NOMO-1 treated with DMSO at 0.1 percent for 48 hours (cell line): ENCODE results near the gene POLR2E.
"Not testable (repeated sequence)": the region's sequence is repeated elsewhere in the genome, so short reads cannot be mapped to it uniquely, and the experiment has no call there.

Experiments
- DNase-seq: peaks from one replicate; lab custom pipeline; 2025; ENCODE audit not compliant: unreplicated experiment; lab: John Stamatoyannopoulos, UW

POLR2E gene

DNA sequence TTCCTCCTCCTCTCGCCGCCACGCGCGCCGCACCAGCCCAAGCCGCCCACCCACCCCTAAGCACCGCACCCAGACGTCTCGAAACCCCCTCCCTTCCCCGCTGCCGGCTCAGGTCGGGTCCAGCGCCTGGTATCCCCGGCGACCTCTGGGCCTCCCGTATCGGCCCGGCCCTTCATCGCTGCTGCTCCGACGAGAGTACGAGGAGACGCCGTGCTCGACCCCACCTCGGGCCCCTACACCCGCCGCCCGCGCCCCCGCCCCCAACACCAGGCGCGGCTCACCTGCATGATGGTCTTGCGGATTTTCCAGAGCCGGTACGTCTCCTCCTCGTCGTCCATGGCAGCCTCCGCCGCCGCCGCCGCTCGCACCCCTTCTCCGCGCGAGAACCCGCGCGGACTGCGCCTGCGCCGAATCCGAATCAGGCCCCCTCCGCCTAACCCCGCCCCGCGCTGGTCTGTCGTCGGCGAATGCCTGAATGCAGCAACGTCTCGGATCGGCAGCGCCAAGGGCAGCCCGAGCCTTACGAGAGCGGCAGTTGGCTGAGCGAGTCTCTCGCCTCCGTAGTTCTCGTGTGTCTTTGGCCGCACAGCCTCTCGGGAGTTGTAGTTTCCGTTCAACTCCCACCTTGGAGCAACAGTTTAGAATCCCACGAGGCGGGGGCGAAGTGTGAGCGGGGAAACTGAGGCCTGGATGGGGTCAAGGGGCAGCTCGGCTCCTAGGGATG, at the start of gene POLR2E:
TSS of gene POLR2E (minus strand) at position 398 of the 724 bp plus-strand sequence. CDS start at position 338, 60 bp downstream.
- peak; percentile 96 for DNase-seq

DNA sequence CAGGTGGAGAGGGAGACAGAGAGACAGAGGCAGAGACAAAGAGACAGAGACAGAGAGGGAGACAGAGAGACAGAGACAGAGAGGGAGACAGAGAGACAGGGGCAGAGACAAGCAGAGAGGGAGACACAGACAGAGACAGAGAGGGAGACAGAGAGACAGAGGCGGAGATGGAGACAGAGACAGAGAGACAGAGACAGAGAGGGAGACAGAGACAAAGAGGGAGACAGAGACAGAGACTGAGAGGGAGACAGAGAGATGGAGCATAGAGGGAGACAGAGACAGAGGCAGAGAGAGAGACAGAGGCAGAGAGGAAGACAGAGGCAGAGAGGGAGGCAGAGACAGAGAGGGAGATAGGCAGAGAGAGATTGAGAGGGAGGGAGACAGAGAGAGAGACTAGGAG, 49.6 kb upstream of the POLR2E start:
- DNase-seq, result no peak

DNA sequence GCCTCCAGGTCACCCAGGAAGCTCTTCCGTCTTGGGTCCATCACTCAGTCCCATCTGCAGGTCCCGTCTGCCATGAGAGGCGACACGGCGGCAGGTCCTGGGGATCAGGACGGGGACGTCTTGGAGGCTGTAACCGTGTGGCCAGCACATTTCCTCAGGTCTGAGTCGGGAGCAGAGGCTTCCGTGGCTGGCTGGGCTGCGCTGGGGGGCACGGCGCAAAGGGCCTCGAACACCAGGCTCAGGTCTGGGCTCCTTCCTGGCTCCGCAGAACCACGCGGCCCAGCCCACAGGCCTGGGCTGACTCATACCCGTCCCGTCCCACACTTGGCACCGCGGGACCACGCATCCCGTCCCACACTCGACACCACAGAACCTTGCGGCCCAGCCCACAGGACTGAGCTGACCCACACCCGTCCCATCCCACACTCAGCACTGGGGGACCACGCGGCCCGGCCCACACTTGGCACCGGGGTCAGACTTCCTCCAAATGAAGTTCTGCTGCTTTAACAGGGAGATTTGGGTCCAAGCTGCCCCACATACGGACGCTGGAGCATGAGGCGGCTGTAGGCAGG, 48.7 kb upstream of the POLR2E start:
- no peak for DNase-seq

DNA sequence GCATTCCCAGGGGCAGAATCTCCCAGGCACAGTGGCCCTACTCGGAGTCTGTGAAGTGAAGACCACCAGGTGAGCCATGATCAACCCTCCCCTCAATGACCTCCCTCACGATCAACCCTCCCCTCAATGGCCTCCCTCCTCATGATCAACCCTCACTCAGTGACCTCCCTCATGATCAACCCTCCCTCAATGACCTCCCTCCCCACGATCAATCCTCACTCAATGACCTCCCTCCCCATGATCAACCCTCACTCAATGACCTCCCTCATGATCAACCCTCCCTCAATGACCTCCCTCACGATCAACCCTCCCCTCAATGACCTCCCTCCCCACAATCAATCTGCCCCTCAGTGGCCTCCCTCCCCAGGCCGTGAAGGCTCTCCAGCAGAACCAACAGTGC, 46.8 kb upstream of the POLR2E start:
- DNase-seq, result no peak

DNA sequence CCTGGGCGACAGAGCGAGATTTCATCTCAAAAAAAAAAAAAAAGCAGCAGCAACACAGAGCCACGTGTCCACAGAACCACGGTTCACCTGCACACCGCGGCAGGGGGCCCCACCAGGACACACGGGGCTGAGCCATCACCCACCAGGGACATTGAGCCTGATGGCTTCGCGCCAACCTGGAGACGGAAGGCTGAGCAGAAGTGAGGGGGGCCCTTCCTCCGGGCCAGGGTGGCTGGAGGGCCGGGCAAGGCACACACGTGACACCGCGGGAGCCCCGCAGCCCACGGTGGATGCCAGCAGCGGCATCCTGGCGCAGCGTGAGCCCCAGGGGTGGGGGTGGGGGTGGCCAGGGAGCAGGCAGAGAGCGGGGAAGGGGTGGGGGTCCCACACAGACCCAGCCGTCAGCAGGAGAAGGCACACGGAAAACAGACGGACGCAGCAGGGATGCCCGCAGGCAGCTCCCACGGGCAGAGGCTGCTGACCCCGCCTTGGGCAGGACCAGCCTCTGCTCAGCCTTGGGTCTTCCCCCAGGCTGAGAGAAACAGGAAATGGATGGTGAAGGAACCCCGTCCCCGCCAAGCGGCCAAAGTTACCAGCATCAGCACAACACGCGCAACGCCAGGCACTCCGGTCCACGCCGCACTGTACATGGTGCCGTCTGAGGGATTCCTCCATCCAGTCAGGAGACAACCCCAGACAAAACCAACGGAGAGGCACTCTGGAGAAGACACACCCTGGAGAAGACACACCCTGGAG, 45.3 kb upstream of the POLR2E start:
- DNase-seq, result no peak

DNA sequence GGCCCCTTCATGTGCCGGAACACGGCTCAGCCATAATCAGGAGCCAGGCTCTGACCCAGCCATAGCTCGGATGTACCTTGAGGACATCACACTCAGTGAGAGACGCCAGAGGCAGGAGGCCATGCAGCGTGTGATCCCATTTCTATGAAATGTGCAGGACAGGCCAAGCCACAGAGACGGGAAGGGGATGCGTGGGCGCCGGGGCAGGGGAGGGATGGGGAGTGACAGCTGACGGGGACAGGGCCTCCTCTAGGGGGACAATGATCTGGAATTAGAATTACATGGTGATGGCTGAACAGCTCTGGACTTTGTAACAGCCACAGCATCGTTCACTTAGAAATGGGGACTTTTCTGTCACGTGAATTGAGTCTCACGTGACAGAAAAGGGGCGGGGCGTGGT, 44.0 kb upstream of the POLR2E start:
- no peak for DNase-seq

DNA sequence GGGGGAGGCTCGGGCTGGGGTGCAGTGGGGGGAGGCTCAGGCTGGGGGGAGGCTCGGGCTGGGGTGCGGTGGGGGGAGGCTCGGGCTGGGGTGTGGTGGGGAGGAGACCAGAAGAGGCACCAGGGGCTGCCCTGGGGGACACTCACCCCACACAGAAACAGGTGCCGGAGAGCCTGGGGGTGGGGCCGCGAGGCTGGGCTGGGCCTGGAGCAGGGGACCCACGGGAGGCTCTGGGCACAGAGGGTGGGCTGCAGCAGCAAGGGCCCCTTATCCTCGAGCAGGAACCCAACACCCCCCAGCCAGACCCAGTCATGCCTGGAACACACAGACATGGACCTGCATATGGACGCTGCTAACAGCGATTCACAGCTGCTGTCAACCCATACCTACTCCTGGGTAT, 42.9 kb upstream of the POLR2E start:
- no peak for DNase-seq

DNA sequence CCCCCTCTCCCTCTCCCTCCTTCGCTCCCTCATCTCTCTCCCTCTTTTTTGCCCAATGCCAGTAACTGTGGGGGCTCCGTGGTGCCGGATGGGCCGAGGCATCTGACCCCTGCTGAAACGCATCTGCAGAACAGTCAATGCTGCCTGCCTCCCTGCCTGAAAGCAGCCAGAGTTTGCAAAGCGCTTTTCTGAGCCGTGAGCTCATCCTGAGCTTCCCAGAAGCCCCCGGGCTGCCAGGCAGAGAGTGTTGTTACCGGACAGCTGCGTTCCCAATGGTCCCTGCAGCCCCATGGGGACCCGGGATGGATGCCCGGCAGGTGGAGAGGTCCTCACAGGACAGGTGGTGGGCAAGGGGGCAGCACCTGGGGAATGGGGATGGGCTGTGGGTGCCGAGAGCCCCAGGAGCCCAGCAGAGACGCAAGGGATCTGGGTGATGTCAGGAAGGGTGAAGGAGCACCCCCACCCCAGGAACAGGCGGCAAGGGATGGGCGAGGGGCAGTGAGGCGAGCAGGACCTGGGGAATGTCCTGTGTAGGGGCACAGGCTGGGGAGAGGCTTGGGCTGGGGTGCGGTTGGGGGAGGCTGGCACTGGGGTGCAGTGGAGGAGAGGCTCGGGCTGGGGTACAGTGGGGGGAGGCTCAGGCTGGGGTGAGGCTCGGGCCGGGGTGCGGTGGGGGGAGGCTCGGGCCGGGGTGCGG, 41.6 kb upstream of the POLR2E start:
- DNase-seq, result no peak

DNA sequence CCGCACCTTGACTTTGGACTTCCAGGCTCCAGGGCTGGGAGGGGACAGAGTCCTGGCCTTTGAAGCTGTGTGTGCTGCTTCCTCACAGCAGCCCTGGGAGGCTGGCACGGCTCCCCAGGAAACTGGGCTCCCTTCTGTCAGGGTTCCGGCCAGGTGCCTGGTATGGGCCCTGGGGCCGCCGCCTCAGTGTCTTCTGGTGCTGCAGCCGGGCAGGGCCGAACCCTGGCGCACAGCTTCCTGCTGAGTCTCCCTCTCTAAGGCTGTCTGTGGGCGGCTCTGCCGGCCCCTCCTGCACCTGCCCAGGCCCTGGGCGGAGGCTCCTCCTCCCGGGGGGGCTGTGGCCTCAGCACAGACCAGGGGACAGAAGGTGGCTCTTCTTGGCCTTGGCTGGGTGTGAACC, 41.0 kb upstream of the POLR2E start:
- DNase-seq, result no peak

DNA sequence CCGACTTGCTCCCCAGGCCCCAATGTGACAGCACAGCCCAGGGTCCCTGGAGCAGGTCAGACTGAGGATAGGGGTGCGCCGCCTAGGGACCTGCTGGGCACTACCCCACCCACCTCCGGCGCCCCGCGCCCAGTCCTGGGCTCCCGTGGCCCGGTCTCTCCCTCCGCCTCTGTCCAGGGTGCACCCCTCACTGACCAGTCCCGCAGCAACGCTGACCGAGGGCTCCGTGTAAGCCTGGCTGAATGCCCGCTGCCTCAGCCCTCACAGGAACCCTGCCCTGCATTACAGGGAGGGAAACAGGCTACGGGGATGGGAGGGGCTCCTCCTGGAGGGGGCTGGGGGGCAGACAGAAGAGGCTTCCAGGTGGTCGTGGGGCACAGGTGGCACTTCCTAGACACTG, 40.3 kb upstream of the POLR2E start:
- no peak for DNase-seq

DNA sequence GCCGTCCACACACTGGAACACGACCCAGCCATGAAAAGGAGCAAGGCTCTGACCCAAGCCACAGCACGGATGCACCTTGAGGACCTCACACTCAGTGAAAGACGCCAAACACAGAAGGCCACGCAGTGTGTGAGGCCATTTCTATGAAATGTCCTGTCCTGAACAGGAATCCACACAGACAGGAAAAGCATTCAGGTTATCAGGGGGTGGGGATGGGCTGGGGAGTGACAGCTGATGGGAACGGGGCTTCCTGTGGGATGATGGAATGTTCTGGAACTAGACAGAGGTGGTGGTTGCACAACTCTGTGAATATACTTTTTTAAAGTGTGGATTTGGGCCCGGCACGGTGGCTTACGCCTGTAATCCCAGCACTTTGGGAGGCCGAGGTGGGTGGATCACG, 39.3 kb upstream of the POLR2E start:
- no peak for DNase-seq

DNA sequence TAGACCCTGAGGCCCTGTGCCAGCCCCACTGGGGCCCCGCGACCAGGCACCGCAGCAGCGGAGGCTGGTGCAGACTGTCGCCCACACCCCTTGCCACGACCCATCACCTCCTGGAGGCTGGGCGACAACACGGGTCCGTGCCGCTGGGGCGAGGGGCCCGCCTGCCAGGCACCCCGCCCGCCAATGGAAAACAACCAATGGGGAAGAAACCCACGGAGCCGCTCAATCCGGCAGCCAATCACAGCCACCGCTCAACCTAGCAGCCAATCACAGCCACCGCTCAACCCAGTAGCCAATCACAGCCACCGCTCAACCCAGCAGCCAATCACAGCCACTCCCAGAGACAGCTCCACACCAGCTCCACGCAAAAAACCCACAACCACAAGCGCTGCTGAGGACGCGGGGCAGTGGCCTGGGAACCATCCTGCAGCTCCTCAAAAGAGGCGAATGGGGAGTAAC, 38.3 kb upstream of the POLR2E start:
- DNase-seq, result peak; percentile 45

DNA sequence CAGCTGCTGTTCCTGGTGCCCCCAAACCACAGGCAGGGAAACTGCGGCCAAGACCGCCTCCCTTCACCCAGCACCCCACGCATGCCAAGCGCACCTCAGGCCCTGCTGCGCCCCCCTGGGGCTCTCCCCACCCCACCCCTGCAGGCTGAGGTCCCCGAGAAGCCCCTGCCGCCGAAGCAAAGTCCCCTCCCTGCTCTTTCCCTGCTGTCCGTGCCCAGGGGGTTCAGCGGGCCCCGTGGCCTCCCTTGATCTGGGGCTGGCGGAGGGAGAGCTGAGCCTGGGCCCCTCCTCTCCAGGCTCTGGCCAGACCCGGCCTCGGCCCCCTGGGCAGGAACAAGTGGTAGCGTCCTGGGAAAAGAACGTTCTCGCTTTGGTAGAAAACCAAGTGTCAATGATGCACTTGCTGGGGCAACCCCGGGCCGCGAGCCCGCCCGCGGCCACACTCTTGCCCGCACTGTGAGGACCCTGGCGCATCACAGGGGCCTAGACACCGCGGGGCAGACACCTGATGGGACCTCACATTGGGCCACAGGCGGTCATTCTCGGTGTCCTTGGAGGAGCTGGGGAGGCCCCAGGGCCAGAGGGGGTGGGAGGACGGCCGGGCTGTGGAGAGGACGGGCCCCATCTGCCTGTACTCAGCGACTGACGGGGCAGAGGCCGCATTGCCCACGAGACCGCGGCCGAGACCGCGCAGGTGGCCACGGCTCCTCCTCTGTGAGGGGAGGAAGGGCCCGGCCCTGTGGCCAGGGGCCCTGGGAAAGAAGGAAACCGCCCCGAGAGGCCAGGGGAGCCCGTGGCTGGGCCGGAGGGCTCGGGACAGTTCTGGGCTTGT, 37.6 kb upstream of the POLR2E start:
- DNase-seq, result peak; percentile 31

DNA sequence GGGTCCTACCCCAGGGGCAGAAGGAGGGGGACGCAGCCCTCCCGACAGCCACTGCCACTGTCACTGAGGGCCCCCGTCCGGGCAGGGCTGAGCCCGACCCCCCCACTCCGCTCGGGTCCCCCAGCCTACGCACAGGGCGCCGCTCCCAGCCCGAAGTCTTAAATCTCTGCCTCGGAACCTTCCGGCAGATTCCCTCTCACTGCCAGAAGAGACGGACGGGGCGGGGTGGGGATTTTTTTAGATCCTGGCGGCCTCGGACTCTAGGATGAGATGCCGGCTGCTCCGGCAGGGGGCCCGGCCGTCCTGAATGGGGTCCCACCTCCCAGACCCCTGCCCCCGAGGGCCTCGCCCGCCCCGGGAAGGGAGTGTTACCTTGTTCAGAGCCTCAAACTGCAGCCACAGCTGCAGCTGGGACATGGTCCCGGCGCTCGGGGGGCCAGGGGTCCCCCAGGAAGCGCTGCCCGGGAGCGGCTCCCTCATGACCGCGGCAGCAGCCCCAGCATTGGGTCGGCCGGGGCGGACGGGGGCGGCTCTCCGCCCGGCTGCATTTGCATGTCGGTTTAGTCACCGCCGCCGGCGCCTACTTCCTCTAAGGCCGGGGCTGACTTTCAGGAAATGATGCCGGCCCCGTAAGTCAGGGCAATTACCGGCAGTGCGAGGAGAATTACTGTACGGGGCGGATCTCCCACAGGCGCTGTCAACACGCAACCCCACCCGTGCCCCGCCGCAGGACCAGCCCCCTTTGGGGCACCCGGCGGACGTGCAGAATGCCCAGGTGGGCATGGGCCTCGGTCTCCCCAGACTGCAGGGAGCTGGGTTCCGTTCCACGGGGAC, 36.8 kb upstream of the POLR2E start:
- peak; percentile 90 for DNase-seq

DNA sequence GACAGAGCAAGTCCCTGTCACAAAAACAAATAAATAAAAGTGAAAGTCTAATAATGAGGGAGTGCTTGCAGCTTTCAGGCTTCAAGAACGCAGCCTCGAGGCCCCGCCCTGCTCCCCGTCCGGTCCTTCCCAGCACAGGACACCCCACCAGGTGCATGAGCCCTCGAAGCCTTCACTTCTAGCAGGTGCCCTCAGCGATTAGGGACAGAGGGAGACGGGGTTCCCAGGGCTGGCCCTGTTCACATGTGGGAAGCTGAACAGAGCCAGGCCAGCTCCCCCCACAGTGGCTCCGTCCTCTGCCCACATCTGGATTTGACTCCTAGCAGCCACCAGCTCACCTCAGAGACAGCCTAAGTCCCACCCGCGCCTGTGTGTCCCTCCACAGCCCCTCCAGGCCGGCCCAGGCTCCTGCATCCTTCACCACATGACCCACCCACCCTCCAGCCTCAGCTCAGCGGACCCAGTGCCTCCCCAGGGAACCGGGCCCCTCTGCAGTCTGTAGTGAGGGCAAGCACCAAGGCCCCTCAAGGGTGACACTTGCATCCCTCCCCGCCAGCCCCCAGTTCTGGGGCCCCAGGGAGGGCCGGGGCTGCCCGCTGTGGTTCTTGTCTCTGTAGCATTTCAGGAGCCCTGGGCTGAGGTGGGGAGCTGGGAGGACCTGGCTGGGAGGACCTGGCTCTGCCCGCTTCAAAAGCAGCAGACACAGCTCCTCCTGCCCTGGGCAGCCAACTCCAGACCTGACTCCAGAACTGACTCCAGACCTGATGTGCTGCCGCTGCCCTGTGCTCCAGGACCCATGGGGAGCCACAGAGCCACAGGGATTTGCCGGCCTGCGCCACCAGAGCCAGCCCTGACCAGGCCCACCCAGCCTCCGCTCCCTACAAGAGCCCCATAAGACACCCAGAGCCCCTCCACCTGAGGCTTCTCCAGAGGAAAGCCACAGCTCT, 35.9 kb upstream of the POLR2E start:
- no peak for DNase-seq

DNA sequence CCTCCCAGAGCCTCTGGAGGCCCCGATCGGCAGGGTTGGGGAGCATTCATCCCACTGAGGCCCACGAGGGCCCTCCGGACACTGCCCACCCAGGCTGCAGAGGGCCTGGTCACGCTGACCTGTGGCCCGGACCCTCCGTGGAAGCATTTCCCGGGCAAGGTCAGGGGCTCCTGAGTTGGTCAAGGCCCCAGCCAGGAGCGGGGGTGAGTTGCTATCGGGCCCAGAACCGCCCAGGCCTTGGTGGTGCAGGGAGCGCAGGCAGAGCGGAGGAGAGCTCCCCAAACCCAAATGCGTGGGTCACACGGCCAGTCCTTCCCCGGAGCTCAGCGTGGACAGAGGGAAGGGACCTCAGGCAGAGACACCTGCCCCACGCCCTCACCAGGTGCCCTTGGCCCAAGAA, 34.4 kb upstream of the POLR2E start:
- no peak for DNase-seq

DNA sequence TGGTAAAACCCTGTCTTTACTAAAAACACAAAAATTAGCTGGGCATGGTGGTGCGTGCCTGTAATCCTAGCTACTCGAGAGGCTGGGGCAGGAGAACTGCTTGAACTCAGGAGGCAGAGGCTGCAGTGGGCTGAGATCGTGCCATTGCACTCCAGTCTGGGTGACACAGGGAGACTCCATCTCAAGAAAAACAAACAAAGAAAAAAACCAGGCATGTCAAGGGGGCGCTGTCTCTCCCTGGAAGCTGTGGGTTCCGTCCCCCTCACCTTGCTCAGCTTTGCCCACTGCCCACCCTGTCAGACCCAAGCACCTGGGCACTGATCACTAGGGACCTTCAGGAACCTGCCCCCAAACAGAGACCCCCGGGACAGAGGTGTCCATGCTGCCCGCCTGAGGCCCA, 33.9 kb upstream of the POLR2E start:
- DNase-seq, result not testable (repeated sequence)

DNA sequence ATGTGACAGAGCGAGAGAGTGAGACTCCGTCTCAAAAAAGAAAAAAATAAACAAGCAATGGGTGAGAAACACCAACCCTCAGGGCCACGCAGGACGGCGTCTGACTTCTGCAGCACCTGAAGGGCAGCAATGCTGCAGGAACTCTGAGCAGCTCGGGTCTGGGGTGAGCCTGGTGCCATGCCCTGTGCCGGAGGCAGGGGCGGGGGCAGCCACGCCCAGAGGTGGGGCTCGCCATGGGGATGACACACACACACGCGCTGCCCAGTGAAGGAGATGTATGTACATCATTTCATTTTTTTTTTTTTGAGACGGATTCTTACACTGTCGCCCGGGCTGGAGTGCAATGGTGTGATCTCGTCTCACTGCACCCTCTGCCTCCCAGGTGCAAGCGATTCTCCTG, 32.9 kb upstream of the POLR2E start:
- DNase-seq, result no peak
